ENCODE data around the gene FFAR4. TPM values are rescaled to one million over a fixed set of nuclear protein-coding genes. Genes with fewer than 3 reads are reported as not detected.
"Not testable (repeated sequence)": the region's sequence is repeated elsewhere in the genome, so short reads cannot be mapped to it uniquely, and the experiment has no call there.

FFAR4 gene
- total RNA-seq, result not detected

GRCh38 chr10:93566435-93567276 lies at the start of gene FFAR4:
FFAR4 (plus strand) TSS chr10:93566665; CDS start chr10:93566721, 56 bp downstream.
- DNase-seq, result no peak

- no peak for DNase-seq
Observed at GRCh38 chr10:93518531-93518930, 47.9 kb upstream of the FFAR4 start.

GRCh38 chr10:93535293-93535692 lies 31.2 kb upstream of the FFAR4 start:
- no peak for DNase-seq

- not testable (repeated sequence) for DNase-seq
Observed at GRCh38 chr10:93540871-93541270, 25.6 kb upstream of the FFAR4 start.

- DNase-seq, result no peak
Observed at GRCh38 chr10:93541402-93542357, 24.8 kb upstream of the FFAR4 start.

- DNase-seq, result no peak
Observed at GRCh38 chr10:93542358-93542791, 24.1 kb upstream of the FFAR4 start.

- not testable (repeated sequence) for DNase-seq
Observed at GRCh38 chr10:93546995-93547394, 19.5 kb upstream of the FFAR4 start.

- no peak for DNase-seq
Observed at GRCh38 chr10:93547522-93547921, 18.9 kb upstream of the FFAR4 start.

- no peak for DNase-seq
Observed at GRCh38 chr10:93548376-93549071, 17.9 kb upstream of the FFAR4 start.

GRCh38 chr10:93550606-93551005 lies 15.9 kb upstream of the FFAR4 start:
- DNase-seq, result no peak

GRCh38 chr10:93552780-93553179 lies 13.7 kb upstream of the FFAR4 start:
- DNase-seq, result no peak

GRCh38 chr10:93553482-93554315 lies 12.8 kb upstream of the FFAR4 start:
- DNase-seq, result no peak

GRCh38 chr10:93554316-93554663 lies 12.2 kb upstream of the FFAR4 start:
- no peak for DNase-seq

- peak; percentile 12 for DNase-seq
Observed at GRCh38 chr10:93554760-93555432, 11.6 kb upstream of the FFAR4 start.

- no peak for DNase-seq
Observed at GRCh38 chr10:93559490-93559889, 7.0 kb upstream of the FFAR4 start.

GRCh38 chr10:93560541-93560940 lies 5.9 kb upstream of the FFAR4 start:
- no peak for DNase-seq

GRCh38 chr10:93565446-93565845 lies 1.0 kb upstream of the FFAR4 start:
- no peak for DNase-seq

- DNase-seq, result no peak
Observed at GRCh38 chr10:93567277-93568104, 1.0 kb downstream of the FFAR4 start.

- DNase-seq, result no peak
Observed at GRCh38 chr10:93568105-93568390, 1.6 kb downstream of the FFAR4 start.

GRCh38 chr10:93570383-93570782 lies 3.9 kb downstream of the FFAR4 start:
- no peak for DNase-seq

GRCh38 chr10:93572606-93573005 lies 6.1 kb downstream of the FFAR4 start:
- DNase-seq, result no peak
